GM10266 (cell line): ENCODE results near the gene TPD52L2.

Experiments
- DNase-seq: peaks from one replicate; pipeline ENCODE4 v3.0.0; 2012; ENCODE audit errors: extremely low spot score
- TF ChIP-seq, protein P1 (sequence below): IDR thresholded peaks from 2 replicates; pipeline ENCODE4 v1.5.1; 2012; ENCODE audit warnings: mild to moderate bottlenecking, low read depth; ENCODE audit not compliant: control insufficient read depth, insufficient read depth; ENCODE audit errors: missing control alignments

The TPD52L2 gene

DNA sequence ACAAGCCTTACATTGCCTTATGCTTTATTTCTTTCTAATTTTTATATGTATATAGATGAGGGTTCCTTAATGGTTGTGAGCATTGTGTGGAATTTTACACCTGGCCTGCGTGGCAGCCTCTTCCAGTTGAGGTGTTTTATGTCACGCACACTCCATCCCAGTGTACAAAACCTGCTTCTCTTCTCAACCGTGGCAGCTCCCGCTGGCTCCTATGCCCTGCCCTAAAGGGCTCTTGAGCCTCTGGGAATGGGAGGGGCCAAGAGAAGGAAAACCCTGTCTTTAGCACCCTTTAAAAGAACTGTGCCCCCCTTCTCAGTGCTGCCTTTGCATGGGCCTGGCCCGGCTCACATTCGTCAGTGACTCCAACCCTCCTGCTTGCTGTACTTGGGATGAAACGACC is 25.5 kb downstream of the TPD52L2 start:
- TF ChIP-seq, protein P1, sequence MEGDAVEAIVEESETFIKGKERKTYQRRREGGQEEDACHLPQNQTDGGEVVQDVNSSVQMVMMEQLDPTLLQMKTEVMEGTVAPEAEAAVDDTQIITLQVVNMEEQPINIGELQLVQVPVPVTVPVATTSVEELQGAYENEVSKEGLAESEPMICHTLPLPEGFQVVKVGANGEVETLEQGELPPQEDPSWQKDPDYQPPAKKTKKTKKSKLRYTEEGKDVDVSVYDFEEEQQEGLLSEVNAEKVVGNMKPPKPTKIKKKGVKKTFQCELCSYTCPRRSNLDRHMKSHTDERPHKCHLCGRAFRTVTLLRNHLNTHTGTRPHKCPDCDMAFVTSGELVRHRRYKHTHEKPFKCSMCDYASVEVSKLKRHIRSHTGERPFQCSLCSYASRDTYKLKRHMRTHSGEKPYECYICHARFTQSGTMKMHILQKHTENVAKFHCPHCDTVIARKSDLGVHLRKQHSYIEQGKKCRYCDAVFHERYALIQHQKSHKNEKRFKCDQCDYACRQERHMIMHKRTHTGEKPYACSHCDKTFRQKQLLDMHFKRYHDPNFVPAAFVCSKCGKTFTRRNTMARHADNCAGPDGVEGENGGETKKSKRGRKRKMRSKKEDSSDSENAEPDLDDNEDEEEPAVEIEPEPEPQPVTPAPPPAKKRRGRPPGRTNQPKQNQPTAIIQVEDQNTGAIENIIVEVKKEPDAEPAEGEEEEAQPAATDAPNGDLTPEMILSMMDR = no peak
- DNase-seq = no peak

DNA sequence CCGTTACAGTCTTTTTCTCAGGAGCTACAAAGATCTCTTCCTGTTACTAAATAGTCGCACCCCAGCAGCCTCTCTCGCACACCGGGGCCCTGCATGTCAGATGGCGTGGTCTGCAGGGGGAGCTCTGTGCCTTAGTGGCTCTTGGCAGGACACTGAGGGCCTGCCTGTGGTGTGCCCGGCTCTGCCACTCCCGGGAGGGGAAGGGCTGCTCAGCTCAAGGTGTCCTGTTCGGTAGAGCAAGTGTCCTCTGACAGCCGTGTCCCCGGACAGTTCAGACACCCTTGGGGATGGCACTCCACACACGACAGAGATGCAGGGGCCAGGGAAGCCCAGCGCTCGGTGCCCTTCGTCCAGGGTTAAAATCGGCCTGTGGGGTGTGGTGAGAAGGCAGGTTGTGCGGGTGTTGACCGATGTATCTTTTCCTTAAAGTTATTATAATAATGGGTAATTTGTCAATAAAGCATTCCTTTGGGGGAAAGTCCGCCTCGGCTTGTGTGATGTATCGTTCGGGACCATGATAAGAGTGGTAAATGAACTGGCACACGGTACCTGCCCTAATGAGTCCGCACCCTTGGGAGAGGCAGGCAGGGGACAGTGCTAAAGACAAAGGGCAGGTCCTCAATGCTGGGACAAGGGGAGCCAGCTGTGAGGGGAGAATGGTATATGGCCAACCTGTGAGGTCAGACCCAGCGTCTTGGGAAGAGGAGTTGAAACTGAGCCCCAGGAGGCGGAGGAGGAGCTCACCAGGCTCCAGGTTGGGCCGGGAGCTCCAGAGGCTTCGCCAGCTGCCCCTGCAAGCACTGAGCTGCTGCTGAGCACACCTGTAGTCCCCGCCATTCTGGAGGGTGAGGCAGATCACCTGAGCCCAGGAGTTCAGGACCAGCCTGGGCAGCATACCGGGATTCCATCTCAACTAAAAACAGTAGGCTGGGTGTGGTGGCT is 26.3 kb downstream of the TPD52L2 start:
- DNase-seq = no peak
- TF ChIP-seq, protein P1 = no peak

DNA sequence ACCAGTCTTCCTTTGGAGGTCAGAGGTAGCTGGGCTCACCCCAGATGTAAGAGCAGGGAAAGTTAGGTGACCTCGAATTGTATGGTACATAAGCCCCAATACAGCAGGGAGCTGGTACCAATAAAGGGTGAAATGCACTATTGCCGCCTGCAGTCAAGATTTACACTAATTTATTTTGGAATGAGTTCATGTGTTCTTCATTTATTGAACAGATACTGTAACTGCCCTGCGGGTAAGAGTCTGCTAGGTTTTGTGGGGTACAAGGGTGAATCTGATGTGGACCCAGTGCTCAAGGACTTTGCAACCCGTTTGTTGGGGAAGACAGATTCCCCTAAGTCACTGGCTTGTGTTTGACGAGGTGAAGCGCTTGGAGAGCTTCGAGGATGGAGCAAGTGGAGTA is 27.3 kb downstream of the TPD52L2 start:
- no peak for DNase-seq
- TF ChIP-seq, protein P1 = no peak

DNA sequence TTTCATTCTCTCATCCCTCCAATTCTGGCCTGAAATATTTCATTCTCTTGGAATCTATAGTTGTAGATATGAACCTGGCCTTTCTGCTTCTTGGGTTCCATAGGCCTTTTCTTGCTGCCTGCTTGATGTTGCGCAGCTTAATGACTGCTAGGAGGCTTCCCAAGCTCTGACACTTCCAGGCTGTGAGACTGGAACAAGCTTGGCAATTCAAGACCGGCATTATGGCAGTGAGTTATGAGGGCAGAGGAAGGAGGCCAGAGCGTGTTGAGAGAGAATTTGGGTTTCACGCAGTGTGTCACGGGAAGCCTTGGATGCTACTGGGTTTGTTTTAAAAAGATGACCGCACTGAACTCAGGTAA is 28.9 kb downstream of the TPD52L2 start:
- TF ChIP-seq, protein P1 = no peak
- no peak for DNase-seq

DNA sequence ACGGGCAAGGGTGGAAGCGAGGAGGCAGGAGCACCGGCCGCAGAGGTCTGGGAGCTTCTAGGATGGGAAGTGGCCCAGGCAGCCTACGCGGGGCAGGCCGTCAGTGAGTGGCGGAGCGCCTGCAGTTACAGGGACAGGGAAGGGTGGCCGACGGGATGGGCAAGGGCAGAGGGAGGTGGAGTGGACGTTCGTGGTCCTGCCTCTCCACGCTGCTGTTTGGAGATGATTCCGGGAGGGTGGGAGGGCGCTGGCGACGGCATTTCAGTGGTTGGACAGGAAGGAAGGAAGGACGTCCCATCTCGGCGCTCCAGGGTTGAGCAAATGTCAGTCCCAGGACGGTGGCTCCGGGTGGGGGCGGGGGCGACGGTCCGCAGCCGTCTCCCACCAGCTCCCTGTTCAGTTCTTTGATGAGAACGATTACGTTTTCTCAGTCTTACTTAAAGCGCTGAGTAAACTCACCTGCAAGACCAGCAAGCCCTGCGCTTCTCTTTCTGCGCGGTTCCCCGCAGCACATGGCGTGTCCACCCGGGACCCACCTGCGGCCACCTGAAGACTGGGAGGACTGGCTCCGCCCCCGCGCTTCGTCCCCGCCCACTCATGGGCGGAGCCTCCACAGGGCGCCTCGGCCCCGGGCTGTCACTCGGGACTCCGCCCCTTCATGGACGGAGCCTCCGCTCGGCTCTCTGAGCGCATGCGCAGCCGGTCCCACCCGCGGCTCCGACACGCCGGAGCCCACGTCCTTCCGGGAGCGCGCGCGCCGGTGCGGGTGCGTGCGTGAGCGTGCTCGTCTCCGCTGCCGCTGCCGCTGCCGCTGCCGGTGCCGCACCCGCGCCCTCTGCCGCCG is 29.5 kb downstream of the TPD52L2 start, which contains the start of gene DNAJC5:
DNAJC5 (plus strand) TSS at position 769 of the 844 bp plus-strand sequence. CDS start 33,220 bp downstream, outside the sequence.
- DNase-seq = peak; percentile 100
- TF ChIP-seq, protein P1 = no peak

DNA sequence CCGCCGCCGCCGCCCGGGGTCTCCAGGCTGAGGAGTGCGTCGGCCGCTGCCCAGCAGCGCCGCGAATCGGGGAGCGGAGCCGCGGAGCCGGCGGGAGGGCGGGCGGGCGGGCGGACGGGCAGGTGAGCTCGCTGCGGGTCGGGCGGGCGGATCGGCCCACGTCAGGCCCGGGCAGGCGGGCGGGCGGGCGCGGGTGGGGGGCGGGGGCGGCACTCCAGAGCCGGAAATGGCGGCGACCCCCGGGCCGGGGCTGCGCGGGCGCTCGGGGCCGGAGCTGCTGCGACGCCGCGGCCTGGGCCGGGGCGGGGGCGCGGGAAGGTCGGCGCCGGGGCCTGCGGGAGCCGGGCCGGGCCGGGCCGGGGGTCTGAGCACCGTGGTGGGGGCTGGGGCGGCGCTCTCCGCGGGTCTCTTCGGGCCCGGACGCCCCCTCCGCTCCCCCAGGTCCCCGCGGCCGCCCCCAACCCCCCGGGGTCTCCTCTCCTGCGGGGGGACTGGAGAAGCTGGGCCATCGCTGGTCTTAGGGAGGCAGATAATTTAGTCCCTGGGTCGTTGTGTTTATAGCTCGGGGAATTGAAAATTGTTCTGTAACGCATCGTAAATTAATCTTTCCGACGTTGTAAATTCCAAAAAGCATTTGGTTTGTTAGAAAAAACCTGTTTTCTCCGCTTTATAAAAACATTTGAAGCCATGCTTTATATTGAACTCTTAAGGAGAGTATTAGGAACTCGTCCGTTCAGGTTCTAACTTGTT is 30.3 kb downstream of the TPD52L2 start:
- DNase-seq = peak; percentile 39

More for the DNA sequence above, 30.3 kb downstream of the TPD52L2 start:
- TF ChIP-seq, protein P1 = peak; percentile 3
